ENCODE results near the gene NEUROD2. TPM values are rescaled to one million over a fixed set of nuclear protein-coding genes. Genes with fewer than 3 reads are reported as not detected.

NEUROD2 gene
- polyA plus RNA-seq, 2 donors, result 0.02 TPM; not detected in 1

GRCh38 chr17:39604911-39605491, 2.7 kb downstream of the NEUROD2 start:
- no peak overlapping the region for H3K4me3 ChIP-seq (ENCODE audit: low read depth in 1 of 2, low read length in 2 of 2)
- no peaks in the 10 kb centered on the region for H3K36me3 ChIP-seq (ENCODE audit: control insufficient read depth in 2 of 2, insufficient read depth in 2 of 2, low read length in 1 of 2)
- H3K9me3 ChIP-seq (ENCODE audit: control insufficient read depth in 2 of 2, insufficient read depth in 1 of 2, low read depth in 1 of 2, low read length in 1 of 2), result peaks cover 0 to 2% of the 10 kb centered on the region in 2 donors
- 7 to 9% methylated on average over 30 to 31 of the region's 31 CpGs for WGBS, 2 donors
- H3K27me3 ChIP-seq (ENCODE audit: control insufficient read depth in 1 of 2, insufficient read depth in 2 of 2, low read length in 2 of 2), result peaks cover 2 to 40% of the 10 kb centered on the region in 2 donors
- no peak overlapping the region for H3K27ac ChIP-seq (ENCODE audit: low read depth in 2 of 2, low read length in 1 of 2)
- H3K4me1 ChIP-seq (ENCODE audit: control insufficient read depth in 2 of 2, insufficient read depth in 2 of 2, low read length in 1 of 2), result peaks cover 11 to 16% of the 10 kb centered on the region in 2 donors

- Histone ChIP-seq H3K27ac (ENCODE audit: low read depth in 2 of 2, low read length in 1 of 2) (no peak overlapping the region), H3K4me1 (ENCODE audit: control insufficient read depth in 2 of 2, insufficient read depth in 2 of 2, low read length in 1 of 2) (peaks cover 20 to 21% of the 10 kb centered on the region in 2 donors), H3K36me3 (ENCODE audit: control insufficient read depth in 2 of 2, insufficient read depth in 2 of 2, low read length in 1 of 2) (no peaks in the 10 kb centered on the region), H3K4me3 (ENCODE audit: low read depth in 1 of 2, low read length in 2 of 2) (no peak overlapping the region), H3K9me3 (ENCODE audit: control insufficient read depth in 2 of 2, insufficient read depth in 1 of 2, low read depth in 1 of 2, low read length in 1 of 2) (peaks cover 0 to 2% of the 10 kb centered on the region in 2 donors), H3K27me3 (ENCODE audit: control insufficient read depth in 1 of 2, insufficient read depth in 2 of 2, low read length in 2 of 2) (peaks cover 2 to 55% of the 10 kb centered on the region in 2 donors)
- WGBS, 2 donors, result 5% methylated on average over 14 of the region's 14 CpGs
These were observed 4.3 kb downstream of the NEUROD2 start for GRCh38 chr17:39603304-39604016.

- Histone ChIP-seq H3K36me3 (ENCODE audit: control insufficient read depth in 2 of 2, insufficient read depth in 2 of 2, low read length in 1 of 2) (no peaks in the 10 kb centered on the region), H3K4me3 (ENCODE audit: low read depth in 1 of 2, low read length in 2 of 2) (no peak overlapping the region), H3K4me1 (ENCODE audit: control insufficient read depth in 2 of 2, insufficient read depth in 2 of 2, low read length in 1 of 2) (peaks cover 21 to 23% of the 10 kb centered on the region in 2 donors), H3K9me3 (ENCODE audit: control insufficient read depth in 2 of 2, insufficient read depth in 1 of 2, low read depth in 1 of 2, low read length in 1 of 2) (peaks cover 0 to 5% of the 10 kb centered on the region in 2 donors), H3K27ac (ENCODE audit: low read depth in 2 of 2, low read length in 1 of 2) (no peak overlapping the region), H3K27me3 (ENCODE audit: control insufficient read depth in 1 of 2, insufficient read depth in 2 of 2, low read length in 2 of 2) (peaks cover 2 to 63% of the 10 kb centered on the region in 2 donors)
- 54 to 60% methylated on average over 4 of the region's 4 CpGs for whole genome bisulfite sequencing, 2 donors
These were observed 5.0 kb downstream of the NEUROD2 start for GRCh38 chr17:39602533-39603303.

GRCh38 chr17:39601758-39602532, 5.8 kb downstream of the NEUROD2 start:
- no peak overlapping the region for H3K4me3 ChIP-seq (ENCODE audit: low read depth in 1 of 2, low read length in 2 of 2)
- H3K27me3 ChIP-seq (ENCODE audit: control insufficient read depth in 1 of 2, insufficient read depth in 2 of 2, low read length in 2 of 2), result peaks cover 0 to 65% of the 10 kb centered on the region in 2 donors
- no peaks in the 10 kb centered on the region for H3K36me3 ChIP-seq (ENCODE audit: control insufficient read depth in 2 of 2, insufficient read depth in 2 of 2, low read length in 1 of 2)
- peaks cover 21% of the 10 kb centered on the region in 2 donors for H3K4me1 ChIP-seq (ENCODE audit: control insufficient read depth in 2 of 2, insufficient read depth in 2 of 2, low read length in 1 of 2)
- H3K9me3 ChIP-seq (ENCODE audit: control insufficient read depth in 2 of 2, insufficient read depth in 1 of 2, low read depth in 1 of 2, low read length in 1 of 2), result peaks cover 0 to 5% of the 10 kb centered on the region in 2 donors
- H3K27ac ChIP-seq (ENCODE audit: low read depth in 2 of 2, low read length in 1 of 2), result no peak overlapping the region
- 54 to 60% methylated on average over 12 of the region's 12 CpGs for WGBS, 2 donors

- 27 to 36% methylated on average over 21 of the region's 21 CpGs for WGBS, 2 donors
- Histone ChIP-seq H3K9me3 (ENCODE audit: control insufficient read depth in 2 of 2, insufficient read depth in 1 of 2, low read depth in 1 of 2, low read length in 1 of 2) (peaks cover 0 to 5% of the 10 kb centered on the region in 2 donors), H3K4me3 (ENCODE audit: low read depth in 1 of 2, low read length in 2 of 2) (no peak overlapping the region), H3K27ac (ENCODE audit: low read depth in 2 of 2, low read length in 1 of 2) (no peak overlapping the region), H3K36me3 (ENCODE audit: control insufficient read depth in 2 of 2, insufficient read depth in 2 of 2, low read length in 1 of 2) (no peaks in the 10 kb centered on the region), H3K27me3 (ENCODE audit: control insufficient read depth in 1 of 2, insufficient read depth in 2 of 2, low read length in 2 of 2) (peaks cover 0 to 66% of the 10 kb centered on the region in 2 donors), H3K4me1 (ENCODE audit: control insufficient read depth in 2 of 2, insufficient read depth in 2 of 2, low read length in 1 of 2) (peaks cover 15 to 18% of the 10 kb centered on the region in 2 donors)
These were observed 6.6 kb downstream of the NEUROD2 start for GRCh38 chr17:39600997-39601597.

GRCh38 chr17:39600288-39600996, 7.3 kb downstream of the NEUROD2 start:
- Histone ChIP-seq H3K4me1 (ENCODE audit: control insufficient read depth in 2 of 2, insufficient read depth in 2 of 2, low read length in 1 of 2) (peaks cover 9 to 12% of the 10 kb centered on the region in 2 donors), H3K4me3 (ENCODE audit: low read depth in 1 of 2, low read length in 2 of 2) (no peak overlapping the region)

GRCh38 chr17:39599665-39600231, 8.0 kb downstream of the NEUROD2 start:
- Histone ChIP-seq H3K9me3 (ENCODE audit: control insufficient read depth in 2 of 2, insufficient read depth in 1 of 2, low read depth in 1 of 2, low read length in 1 of 2) (peaks cover 0 to 3% of the 10 kb centered on the region in 2 donors), H3K36me3 (ENCODE audit: control insufficient read depth in 2 of 2, insufficient read depth in 2 of 2, low read length in 1 of 2) (no peaks in the 10 kb centered on the region), H3K4me1 (ENCODE audit: control insufficient read depth in 2 of 2, insufficient read depth in 2 of 2, low read length in 1 of 2) (peaks cover 7 to 12% of the 10 kb centered on the region in 2 donors), H3K27me3 (ENCODE audit: control insufficient read depth in 1 of 2, insufficient read depth in 2 of 2, low read length in 2 of 2) (peaks cover 0 to 58% of the 10 kb centered on the region in 2 donors), H3K4me3 (ENCODE audit: low read depth in 1 of 2, low read length in 2 of 2) (no peak overlapping the region), H3K27ac (ENCODE audit: low read depth in 2 of 2, low read length in 1 of 2) (no peak overlapping the region)
- 6 to 10% methylated on average over 22 to 28 of the region's 28 CpGs for WGBS, 2 donors

More at GRCh38 chr17:39600288-39600996, 7.3 kb downstream of the NEUROD2 start:
- Histone ChIP-seq H3K9me3 (ENCODE audit: control insufficient read depth in 2 of 2, insufficient read depth in 1 of 2, low read depth in 1 of 2, low read length in 1 of 2) (peaks cover 0 to 3% of the 10 kb centered on the region in 2 donors), H3K36me3 (ENCODE audit: control insufficient read depth in 2 of 2, insufficient read depth in 2 of 2, low read length in 1 of 2) (no peaks in the 10 kb centered on the region), H3K27me3 (ENCODE audit: control insufficient read depth in 1 of 2, insufficient read depth in 2 of 2, low read length in 2 of 2) (peaks cover 0 to 65% of the 10 kb centered on the region in 2 donors), H3K27ac (ENCODE audit: low read depth in 2 of 2, low read length in 1 of 2) (no peak overlapping the region)
- 4 to 10% methylated on average over 13 of the region's 13 CpGs for WGBS, 2 donors

- 4 to 5% methylated on average over 36 of the region's 36 CpGs for WGBS, 2 donors
- Histone ChIP-seq H3K27ac (ENCODE audit: low read depth in 2 of 2, low read length in 1 of 2) (no peak overlapping the region), H3K27me3 (ENCODE audit: control insufficient read depth in 1 of 2, insufficient read depth in 2 of 2, low read length in 2 of 2) (peaks cover 0 to 55% of the 10 kb centered on the region in 2 donors), H3K4me1 (ENCODE audit: control insufficient read depth in 2 of 2, insufficient read depth in 2 of 2, low read length in 1 of 2) (peaks cover 7 to 12% of the 10 kb centered on the region in 2 donors), H3K4me3 (ENCODE audit: low read depth in 1 of 2, low read length in 2 of 2) (no peak overlapping the region), H3K9me3 (ENCODE audit: control insufficient read depth in 2 of 2, insufficient read depth in 1 of 2, low read depth in 1 of 2, low read length in 1 of 2) (peaks cover 0 to 3% of the 10 kb centered on the region in 2 donors), H3K36me3 (ENCODE audit: control insufficient read depth in 2 of 2, insufficient read depth in 2 of 2, low read length in 1 of 2) (no peaks in the 10 kb centered on the region)
These were observed 8.6 kb downstream of the NEUROD2 start for GRCh38 chr17:39599004-39599664.

All from esophagus (tissue), 2 donors.